ENCODE measurements around the gene WNT3A.
A peak's percentile ranks its signal among the peaks of the same experiment; 100 is the strongest.

The WNT3A gene

DNA sequence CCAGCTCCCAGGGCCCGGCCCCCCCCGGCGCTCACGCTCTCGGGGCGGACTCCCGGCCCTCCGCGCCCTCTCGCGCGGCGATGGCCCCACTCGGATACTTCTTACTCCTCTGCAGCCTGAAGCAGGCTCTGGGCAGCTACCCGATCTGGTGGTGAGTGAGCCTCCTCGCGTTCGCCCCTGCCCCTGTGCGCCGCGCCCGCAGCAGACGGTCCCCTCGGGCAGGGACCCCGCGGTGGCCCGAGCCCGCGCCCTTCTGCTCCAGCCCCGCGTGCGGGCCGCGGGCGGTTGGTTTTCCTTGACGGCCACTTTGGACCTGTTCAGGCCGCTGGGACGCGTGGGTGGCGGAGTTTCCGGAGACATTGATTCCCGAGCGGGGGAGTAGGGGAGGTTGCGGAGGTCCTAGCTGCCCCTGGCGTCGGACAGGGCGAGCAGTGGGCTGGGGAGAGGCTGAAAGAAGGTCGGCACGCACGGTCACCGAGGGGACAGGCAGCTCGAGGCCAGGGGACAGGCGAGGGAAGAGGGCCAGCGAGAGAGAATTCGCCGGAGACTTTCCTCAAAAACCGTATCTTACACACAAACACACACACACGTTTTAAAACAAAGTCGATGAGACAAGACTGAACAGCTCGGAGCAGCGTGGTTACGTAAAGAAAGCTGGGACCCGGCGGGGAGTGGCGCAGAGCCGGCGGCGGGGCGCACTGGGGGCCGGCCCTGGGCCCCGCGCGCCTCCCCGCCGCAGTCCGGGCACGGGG, 427 bp downstream of the WNT3A start:
- DNase-seq (ENCODE audit: low spot score) = peak; percentile 52
- in situ Hi-C loops (cut with MboI; ENCODE audit: low pct_unique_long_range_greater_than_20kb, low sequenced_read_pairs, unreplicated experiment) = no loop called here
- TF ChIP-seq, protein P1, sequence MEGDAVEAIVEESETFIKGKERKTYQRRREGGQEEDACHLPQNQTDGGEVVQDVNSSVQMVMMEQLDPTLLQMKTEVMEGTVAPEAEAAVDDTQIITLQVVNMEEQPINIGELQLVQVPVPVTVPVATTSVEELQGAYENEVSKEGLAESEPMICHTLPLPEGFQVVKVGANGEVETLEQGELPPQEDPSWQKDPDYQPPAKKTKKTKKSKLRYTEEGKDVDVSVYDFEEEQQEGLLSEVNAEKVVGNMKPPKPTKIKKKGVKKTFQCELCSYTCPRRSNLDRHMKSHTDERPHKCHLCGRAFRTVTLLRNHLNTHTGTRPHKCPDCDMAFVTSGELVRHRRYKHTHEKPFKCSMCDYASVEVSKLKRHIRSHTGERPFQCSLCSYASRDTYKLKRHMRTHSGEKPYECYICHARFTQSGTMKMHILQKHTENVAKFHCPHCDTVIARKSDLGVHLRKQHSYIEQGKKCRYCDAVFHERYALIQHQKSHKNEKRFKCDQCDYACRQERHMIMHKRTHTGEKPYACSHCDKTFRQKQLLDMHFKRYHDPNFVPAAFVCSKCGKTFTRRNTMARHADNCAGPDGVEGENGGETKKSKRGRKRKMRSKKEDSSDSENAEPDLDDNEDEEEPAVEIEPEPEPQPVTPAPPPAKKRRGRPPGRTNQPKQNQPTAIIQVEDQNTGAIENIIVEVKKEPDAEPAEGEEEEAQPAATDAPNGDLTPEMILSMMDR (IDR thresholded peaks at IDR 0.05; ENCODE audit: extremely low read depth, insufficient read depth, missing control alignments) = no peak

DNA sequence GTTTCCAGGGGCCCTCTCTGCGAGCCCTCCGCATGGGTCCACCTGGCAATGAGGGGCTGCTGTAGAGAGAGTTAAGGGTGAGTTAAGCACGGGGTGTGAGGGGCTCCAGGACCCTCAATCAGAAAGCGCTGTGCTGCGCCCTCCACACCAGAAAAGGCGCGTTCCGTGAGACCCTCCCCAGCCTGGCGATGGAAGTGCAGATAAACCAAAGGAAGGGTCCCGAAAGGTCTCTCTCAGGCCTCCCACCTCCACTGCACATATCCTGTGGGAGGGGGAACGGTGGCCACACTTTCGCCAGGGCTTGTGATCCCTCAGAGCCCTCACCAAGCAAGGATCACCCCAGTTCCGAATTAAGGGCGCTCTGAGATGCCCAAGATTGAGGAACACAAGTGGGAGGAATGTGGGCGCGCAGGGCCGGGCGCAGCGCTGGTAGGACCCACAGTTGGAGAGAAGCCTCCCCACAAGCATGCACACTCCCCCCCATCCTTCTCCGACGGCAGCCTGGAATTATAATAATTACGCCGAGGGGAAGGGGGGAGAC, 1.1 kb downstream of the WNT3A start:
- peak; percentile 42 for DNase-seq (ENCODE audit: low spot score)
- in situ Hi-C loops (cut with MboI; ENCODE audit: low pct_unique_long_range_greater_than_20kb, low sequenced_read_pairs, unreplicated experiment) = no loop called here
- TF ChIP-seq, protein P1 (IDR thresholded peaks at IDR 0.05; ENCODE audit: extremely low read depth, insufficient read depth, missing control alignments) = no peak

DNA sequence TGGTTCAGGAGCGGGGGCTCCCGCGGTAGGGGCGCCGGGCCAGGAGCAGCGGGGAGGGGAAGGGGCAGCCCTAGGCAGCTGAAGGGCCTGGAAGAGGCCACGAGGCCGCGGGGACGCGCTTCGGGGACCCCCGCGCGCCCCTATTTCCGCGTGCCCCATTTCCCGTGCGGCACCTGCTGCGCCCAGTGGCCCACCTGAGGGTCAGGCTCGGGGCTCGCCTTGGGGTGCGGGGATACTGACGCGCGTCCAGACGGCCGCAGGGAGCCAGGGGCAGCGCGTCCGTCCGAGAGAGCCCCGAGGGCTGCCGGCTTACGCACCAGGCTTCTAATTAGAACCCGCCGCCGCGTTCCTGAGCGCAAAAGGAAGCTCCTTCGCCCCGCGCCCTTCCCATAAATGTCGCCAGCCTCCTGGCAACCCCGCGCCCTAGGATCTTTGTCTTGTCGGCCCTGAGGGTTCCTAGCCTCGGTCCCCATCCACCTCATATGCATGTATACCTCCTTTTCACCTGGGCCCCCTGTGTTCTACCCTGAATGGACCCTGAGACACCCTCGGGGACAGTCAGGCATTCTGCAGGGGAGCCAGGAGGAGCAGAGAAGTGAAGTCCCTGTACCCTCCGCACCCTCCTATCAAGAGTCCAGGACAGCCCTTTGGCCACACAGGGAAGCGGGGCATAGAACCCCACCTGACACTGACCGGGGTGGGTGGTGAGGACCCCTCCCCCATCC, 1.8 kb downstream of the WNT3A start:
- peak; percentile 35 for DNase-seq (ENCODE audit: low spot score)
- TF ChIP-seq, protein P1 (IDR thresholded peaks at IDR 0.05; ENCODE audit: extremely low read depth, insufficient read depth, missing control alignments) = no peak
- in situ Hi-C loops (cut with MboI; ENCODE audit: low pct_unique_long_range_greater_than_20kb, low sequenced_read_pairs, unreplicated experiment) = no loop called here

DNA sequence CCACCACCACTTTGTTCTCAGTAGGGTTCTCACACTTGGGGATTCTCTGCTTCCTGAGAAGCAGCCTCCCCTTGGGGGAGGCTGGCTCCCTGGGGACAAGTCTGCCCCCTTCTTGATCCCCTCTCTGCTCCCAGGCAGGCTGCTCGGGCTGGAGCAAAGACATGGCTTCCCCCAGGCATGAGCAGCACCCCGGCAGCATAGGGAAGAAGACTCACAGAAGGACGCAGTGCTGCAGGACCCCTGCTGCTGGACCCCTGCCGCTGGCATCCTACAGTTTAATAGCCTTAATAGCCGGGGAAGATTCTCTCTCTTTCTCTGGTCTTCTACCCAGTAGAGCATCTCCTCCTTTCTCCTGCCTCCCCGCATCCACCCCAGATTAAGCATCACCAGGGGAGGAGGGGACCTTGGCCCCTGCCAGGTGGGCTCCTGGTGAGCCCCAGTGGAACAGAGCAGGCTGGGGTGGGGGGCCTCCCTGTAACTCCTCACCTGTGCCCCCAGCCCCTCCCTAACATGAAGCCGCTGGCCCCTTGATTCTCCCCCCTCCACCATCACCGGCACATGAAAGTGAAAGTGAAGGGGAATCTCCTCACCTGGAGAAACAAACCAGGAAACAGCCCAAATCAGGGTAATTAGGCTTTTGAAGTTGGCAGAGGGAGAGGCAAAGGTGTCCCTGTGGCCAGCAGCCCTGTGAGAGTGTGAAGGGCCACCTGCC, 2.5 kb downstream of the WNT3A start:
- no peak for DNase-seq (ENCODE audit: low spot score)
- in situ Hi-C loops (cut with MboI; ENCODE audit: low pct_unique_long_range_greater_than_20kb, low sequenced_read_pairs, unreplicated experiment) = no loop called here
- TF ChIP-seq, protein P1 (IDR thresholded peaks at IDR 0.05; ENCODE audit: extremely low read depth, insufficient read depth, missing control alignments) = no peak

DNA sequence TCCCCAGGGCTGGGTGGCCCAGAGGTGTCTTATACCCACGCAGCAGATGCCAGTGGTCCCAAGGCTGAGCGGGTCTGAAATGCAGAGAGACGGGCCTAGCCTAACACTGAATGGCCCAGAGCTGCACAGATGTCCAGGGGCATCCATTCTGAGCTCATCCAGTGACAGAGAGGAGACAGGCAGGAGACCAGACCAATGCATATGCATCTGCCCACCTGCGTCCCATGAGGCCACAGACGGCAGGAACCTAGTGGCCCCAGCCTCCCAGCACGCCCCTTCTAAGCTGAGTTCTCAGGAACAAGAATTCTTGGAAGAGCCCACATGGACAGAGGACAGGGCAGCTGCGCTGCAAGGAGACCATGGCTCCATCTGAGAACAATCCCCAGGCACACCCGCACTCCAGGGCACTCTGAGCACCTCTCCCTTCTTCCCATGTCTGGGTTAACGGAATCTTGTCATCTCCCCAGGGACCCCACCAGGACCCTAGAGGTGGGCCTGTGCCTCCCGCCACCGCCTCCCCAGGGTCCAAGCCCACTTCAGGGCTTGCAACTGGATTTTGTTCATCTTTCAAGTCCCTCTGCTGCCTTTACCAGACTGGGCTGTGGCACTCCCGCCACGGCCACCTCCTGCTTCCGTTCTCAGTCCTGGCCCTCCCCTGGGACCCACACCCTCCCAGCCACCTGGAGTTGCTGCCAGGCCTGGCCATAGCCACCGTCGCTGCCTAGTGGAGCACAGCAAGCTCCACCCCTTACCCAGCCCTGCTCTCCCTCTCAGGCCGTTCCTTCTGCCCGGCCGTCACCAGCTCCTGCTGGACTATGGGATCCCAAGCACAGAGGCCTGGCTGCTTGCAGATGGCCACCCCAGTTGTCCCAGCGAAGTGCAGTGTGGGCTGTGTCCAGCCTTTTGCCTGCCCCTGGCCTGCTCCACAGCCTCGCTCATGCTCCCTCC, 3.3 kb downstream of the WNT3A start:
- in situ Hi-C loops (cut with MboI; ENCODE audit: low pct_unique_long_range_greater_than_20kb, low sequenced_read_pairs, unreplicated experiment) = no loop called here
- no peak for DNase-seq (ENCODE audit: low spot score)
- TF ChIP-seq, protein P1 (IDR thresholded peaks at IDR 0.05; ENCODE audit: extremely low read depth, insufficient read depth, missing control alignments) = no peak

Measured in GM13977 (cell line).